Stimulated activated CD4-positive, alpha-beta T cell treated with anti-CD3 and anti-CD28 coated beads, TNF-alpha, amount 100 ng/mL, for 4 hours (primary cell): ENCODE measurements around the gene PTGDS.

ENCODE experiments used
- DNase-seq, 3 experiments: peaks; one replicate each; pipeline ENCODE4 v3.0.0-alpha.2; 2020; ENCODE audit warnings: low read depth in 3 of 3

Gene PTGDS

GRCh38 chr9:137008312-137008711 is 31.0 kb downstream of the PTGDS start:
- DNase-seq, result no peak

- no peak for DNase-seq
These were observed 31.9 kb downstream of the PTGDS start for GRCh38 chr9:137009217-137009616.

- no peak for DNase-seq
These were observed 32.8 kb downstream of the PTGDS start for GRCh38 chr9:137009938-137010732.

GRCh38 chr9:137011156-137011555 is 33.9 kb downstream of the PTGDS start:
- no peak for DNase-seq

- no peak for DNase-seq
These were observed 34.8 kb downstream of the PTGDS start for GRCh38 chr9:137011907-137012675.

- no peak for DNase-seq
These were observed 35.6 kb downstream of the PTGDS start for GRCh38 chr9:137012694-137013570.

GRCh38 chr9:137013571-137013940 is 36.3 kb downstream of the PTGDS start:
- no peak for DNase-seq

GRCh38 chr9:137014166-137014565 is 36.9 kb downstream of the PTGDS start:
- no peak for DNase-seq

GRCh38 chr9:137014776-137015539 is 37.7 kb downstream of the PTGDS start:
- DNase-seq, result no peak

GRCh38 chr9:137015540-137015930 is 38.2 kb downstream of the PTGDS start:
- no peak for DNase-seq

- DNase-seq, result no peak
These were observed 38.7 kb downstream of the PTGDS start for GRCh38 chr9:137015976-137016375.

- no peak for DNase-seq
These were observed 39.1 kb downstream of the PTGDS start for GRCh38 chr9:137016436-137016835.

- no peak for DNase-seq
These were observed 39.8 kb downstream of the PTGDS start for GRCh38 chr9:137017071-137017470.

- no peak for DNase-seq
These were observed 40.6 kb downstream of the PTGDS start for GRCh38 chr9:137017791-137018497.

GRCh38 chr9:137018761-137019559 is 41.7 kb downstream of the PTGDS start:
- DNase-seq, result no peak

GRCh38 chr9:137019891-137020683 is 42.8 kb downstream of the PTGDS start:
- no peak for DNase-seq

- DNase-seq, result no peak
These were observed 43.7 kb downstream of the PTGDS start for GRCh38 chr9:137020771-137021567.

GRCh38 chr9:137021568-137021978 is 44.3 kb downstream of the PTGDS start:
- DNase-seq, result no peak
